HG03025 (cell line): ENCODE data around the gene CD151.

ENCODE experiments used
- ATAC-seq: cut with Tn5 transposase; IDR thresholded peaks from one replicate; pipeline ENCODE4 v1.9.1; 2021; ENCODE audit warnings: mild to moderate bottlenecking, moderate library complexity; ENCODE audit not compliant: unreplicated experiment, low FRiP score

Gene CD151

GRCh38 chr11:827897-828192, 4.9 kb upstream of the CD151 start, which contains the start of gene CRACR2B:
CRACR2B (plus strand) TSS chr11:827919; CDS start chr11:828608, 689 bp downstream.
- ATAC-seq: no peak

GRCh38 chr11:828506-829175, 4.1 kb upstream of the CD151 start:
- no peak for ATAC-seq

- ATAC-seq: no peak
Observed at GRCh38 chr11:829176-829846, 3.4 kb upstream of the CD151 start.

GRCh38 chr11:829847-830294, 2.9 kb upstream of the CD151 start:
- no peak for ATAC-seq

- ATAC-seq: no peak
Observed at GRCh38 chr11:830295-831117, 2.2 kb upstream of the CD151 start.

GRCh38 chr11:831118-831864, 1.5 kb upstream of the CD151 start:
- ATAC-seq: no peak

GRCh38 chr11:831961-832528, 707 bp upstream of the CD151 start:
- ATAC-seq: no peak

- no peak for ATAC-seq
Observed at GRCh38 chr11:833114-833791, 501 bp downstream of the CD151 start.

- ATAC-seq: no peak
Observed at GRCh38 chr11:833849-834311, 1.1 kb downstream of the CD151 start.

GRCh38 chr11:834371-835316, 1.9 kb downstream of the CD151 start:
- no peak for ATAC-seq

- ATAC-seq: no peak
Observed at GRCh38 chr11:836274-836673, 3.5 kb downstream of the CD151 start.

GRCh38 chr11:836700-837099, 3.9 kb downstream of the CD151 start:
- ATAC-seq: no peak

GRCh38 chr11:837189-837989, 4.6 kb downstream of the CD151 start:
- ATAC-seq: no peak

GRCh38 chr11:837990-838307, 5.2 kb downstream of the CD151 start:
- no peak for ATAC-seq

GRCh38 chr11:838441-839279, 5.9 kb downstream of the CD151 start:
- no peak for ATAC-seq

GRCh38 chr11:839280-839623, 6.5 kb downstream of the CD151 start:
- no peak for ATAC-seq

- no peak for ATAC-seq
Observed at GRCh38 chr11:839875-840617, 7.3 kb downstream of the CD151 start.
